ENCODE results near the gene CRTAC1.

- TF ChIP-seq EP300 (IDR thresholded peaks at IDR 0.05; ENCODE audit: low read depth) = no peak
- TF ChIP-seq, protein P1, sequence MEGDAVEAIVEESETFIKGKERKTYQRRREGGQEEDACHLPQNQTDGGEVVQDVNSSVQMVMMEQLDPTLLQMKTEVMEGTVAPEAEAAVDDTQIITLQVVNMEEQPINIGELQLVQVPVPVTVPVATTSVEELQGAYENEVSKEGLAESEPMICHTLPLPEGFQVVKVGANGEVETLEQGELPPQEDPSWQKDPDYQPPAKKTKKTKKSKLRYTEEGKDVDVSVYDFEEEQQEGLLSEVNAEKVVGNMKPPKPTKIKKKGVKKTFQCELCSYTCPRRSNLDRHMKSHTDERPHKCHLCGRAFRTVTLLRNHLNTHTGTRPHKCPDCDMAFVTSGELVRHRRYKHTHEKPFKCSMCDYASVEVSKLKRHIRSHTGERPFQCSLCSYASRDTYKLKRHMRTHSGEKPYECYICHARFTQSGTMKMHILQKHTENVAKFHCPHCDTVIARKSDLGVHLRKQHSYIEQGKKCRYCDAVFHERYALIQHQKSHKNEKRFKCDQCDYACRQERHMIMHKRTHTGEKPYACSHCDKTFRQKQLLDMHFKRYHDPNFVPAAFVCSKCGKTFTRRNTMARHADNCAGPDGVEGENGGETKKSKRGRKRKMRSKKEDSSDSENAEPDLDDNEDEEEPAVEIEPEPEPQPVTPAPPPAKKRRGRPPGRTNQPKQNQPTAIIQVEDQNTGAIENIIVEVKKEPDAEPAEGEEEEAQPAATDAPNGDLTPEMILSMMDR (IDR thresholded peaks at IDR 0.05) = no peak
- no peak for TF ChIP-seq POLR2A (IDR thresholded peaks at IDR 0.05)
- TF ChIP-seq POLR2AphosphoS5 (IDR thresholded peaks at IDR 0.05) = no peak
These were observed 25.6 kb upstream of the CRTAC1 start for GRCh38 chr10:98055841-98056516.

Data from transverse colon (tissue), 4 donors.